K562 (cell line): ENCODE results near the gene ABR. TPM values are rescaled to one million over a fixed set of nuclear protein-coding genes. Genes with fewer than 3 reads are reported as not detected.

Experiments used
- ATAC-seq: fragments of 200-7000 bp; cut with Tn5 transposase; 3 replicates; pipeline ENCODE4 v1.9.1; 2020; ENCODE audit warnings: moderate library complexity
- BruUV-seq: library from RNA; stranded (reverse); fragments of 400-500 nt; replicated peaks from 2 replicates; lab custom pipeline; 2021; lab: Mats Ljungman, UMichigan
- CTCF ChIA-PET: fragments of 300-600 bp; formaldehyde crosslinking; extraction: SDS; loops from one replicate; lab custom pipeline; 2021; ENCODE audit warnings: low intra/inter-chr PET ratio; lab: Yijun Ruan, JAX
- POLR2A ChIA-PET: fragments of 300-600, 350-650 bp; sonication (Branson Sonifier 250); formaldehyde crosslinking; extraction: SDS; loops from one replicate; lab custom pipeline; 2021; ENCODE audit warnings: antibody characterized with exemption, inconsistent platforms; lab: Yijun Ruan, JAX
- DNase-seq, 4 experiments: peaks; one replicate each; pipeline versions ENCODE4 v3.0.0 to v3.0.0-alpha.2; 2011 to 2018; ENCODE audit warnings: low spot score in 3 of 4, mixed read lengths in 3 of 4; ENCODE audit errors: extremely low read depth in 1 of 4
- FAIRE-seq: peaks from 2 replicates; lab custom pipeline; 2011; peaks lifted over from hg19 to GRCh38; lab: Jason Lieb, UNC
- H2AFZ ChIP-seq: 2 replicates; pipeline ENCODE4 v1.6.0; 2011; ENCODE audit warnings: low read depth, low read length, control low read depth, inconsistent platforms
- H3K27ac ChIP-seq: fragments of 200-600 bp; 3 replicates; pipeline ENCODE4 v1.8.0; 2011; ENCODE audit warnings: low read depth, mild to moderate bottlenecking, control low read depth, inconsistent platforms, low read length, moderate library complexity, mixed read lengths; ENCODE audit errors: extremely low read depth
- H3K27me3 ChIP-seq, 2 experiments: fragments of 300-600 bp in 1 of 2; 2 replicates in 1 of 2; 3 replicates in 1 of 2; pipeline versions ENCODE4 v1.6.0 to v1.8.0; 2011; ENCODE audit warnings: inconsistent platforms in 2 of 2, low read length in 2 of 2, mild to moderate bottlenecking in 1 of 2, mixed read lengths in 1 of 2, moderate library complexity in 1 of 2; ENCODE audit not compliant: control insufficient read depth in 2 of 2, insufficient read depth in 2 of 2
- H3K36me3 ChIP-seq: fragments of 300-600 bp; 3 replicates; pipeline ENCODE4 v1.8.0; 2011; ENCODE audit warnings: mild to moderate bottlenecking, low read length, inconsistent platforms; ENCODE audit not compliant: control insufficient read depth, insufficient read depth
- H3K4me1 ChIP-seq, 2 experiments: fragments of 200-600 bp in 1 of 2; replicated peaks in 1 of 2; 2 replicates in 1 of 2; 3 replicates in 1 of 2; pipeline versions ENCODE4 v1.5.1 to v1.8.0; 2011; ENCODE audit warnings: inconsistent platforms in 2 of 2, low read length in 2 of 2, mild to moderate bottlenecking in 1 of 2, mixed read lengths in 1 of 2, moderate library complexity in 1 of 2; ENCODE audit not compliant: control insufficient read depth in 2 of 2, insufficient read depth in 2 of 2
- H3K4me2 ChIP-seq: 2 replicates; pipeline ENCODE4 v1.6.1; 2011; ENCODE audit warnings: low read length, control low read depth, inconsistent platforms, mixed read lengths; ENCODE audit not compliant: insufficient read depth
- H3K4me3 ChIP-seq: fragments of 200-600 bp; sonication (generic), shearing (Covaris generic); 2 replicates; pipeline ENCODE4 v1.5.1; 2016; ENCODE audit warnings: control low read depth, inconsistent platforms
- H3K79me2 ChIP-seq: fragments of 200-600 bp; 3 replicates; pipeline ENCODE4 v1.8.0; 2011; ENCODE audit warnings: low read length, inconsistent platforms; ENCODE audit not compliant: control insufficient read depth, insufficient read depth
- H3K9ac ChIP-seq, 2 experiments: 2 replicates each; pipeline versions ENCODE4 v1.6.0 to v1.6.1; 2011; ENCODE audit warnings: low read depth in 2 of 2, low read length in 2 of 2, control low read depth in 1 of 2, inconsistent platforms in 1 of 2, mild to moderate bottlenecking in 1 of 2, mixed read lengths in 1 of 2; ENCODE audit not compliant: insufficient read depth in 1 of 2
- H3K9me1 ChIP-seq: one replicate; pipeline ENCODE4 v1.6.0; 2011; ENCODE audit warnings: inconsistent platforms, mild to moderate bottlenecking, low read length, moderate library complexity; ENCODE audit not compliant: control insufficient read depth, insufficient read depth
- H3K9me3 ChIP-seq: replicated peaks from 2 replicates; pipeline ENCODE4 v1.5.1; 2011; ENCODE audit warnings: low read depth, low read length, inconsistent platforms; ENCODE audit not compliant: control insufficient read depth, insufficient read depth
- H4K20me1 ChIP-seq: replicated peaks from 2 replicates; pipeline ENCODE4 v1.6.1; 2011; ENCODE audit warnings: low read length, inconsistent platforms, mixed read lengths; ENCODE audit not compliant: control insufficient read depth, insufficient read depth
- DPF2 ChIP-seq: fragments of 450-650 bp; IDR thresholded peaks from 2 replicates; pipeline ENCODE4 v1.6.1; 2016
- MAFF ChIP-seq: IDR thresholded peaks from 2 replicates; pipeline ENCODE4 v1.6.1; 2012; ENCODE audit warnings: low read length, improper control_type of control experiment
- NRF1 ChIP-seq, 2 experiments: fragments of 450-650 bp; IDR thresholded peaks in 1 of 2; conservative IDR thresholded peaks in 1 of 2; 2 replicates each; pipeline ENCODE4 v1.6.1; 2014; ENCODE audit warnings: mild to moderate bottlenecking in 2 of 2
- PTTG1 ChIP-seq: fragments of 450-650 bp; IDR thresholded peaks from 2 replicates; pipeline ENCODE4 v1.6.1; 2016; ENCODE audit warnings: low read depth, mild to moderate bottlenecking, missing genetic modification characterization, missing compliant biosample characterization
- RAD21 ChIP-seq, 2 experiments: fragments of 250-450 bp in 1 of 2; fragments of 450-650 bp in 1 of 2; sonication (Bioruptor Pico) in 1 of 2; formaldehyde crosslinking in 1 of 2; IDR thresholded peaks in 1 of 2; conservative IDR thresholded peaks in 1 of 2; 2 replicates each; pipeline versions ENCODE4 v1.4.0 to v1.8.0; 2020 to 2022; ENCODE audit warnings: mild to moderate bottlenecking in 2 of 2, moderate library complexity in 1 of 2
- SMAD3 ChIP-seq: fragments of 450-650 bp; formaldehyde crosslinking; conservative IDR thresholded peaks from 2 replicates; pipeline ENCODE4 v1.4.0; 2020; ENCODE audit warnings: mild to moderate bottlenecking
- TAF7 ChIP-seq: fragments of 450-650 bp; IDR thresholded peaks from 2 replicates; pipeline ENCODE4 v1.6.1; 2016; ENCODE audit warnings: missing genetic modification characterization, missing compliant biosample characterization
- ZNF589 ChIP-seq: fragments of 200-800 bp; sonication (Bioruptor generic); IDR thresholded peaks from 2 replicates; pipeline ENCODE4 v1.6.1; 2016; ENCODE audit warnings: low read depth, missing genetic modification characterization, missing compliant biosample characterization
- WGBS: fragments of 100-300 bp; shearing (Covaris generic); methylation state at CpG from one replicate; pipeline ENCODE4 v1.1.6; 2016; ENCODE audit warnings: low coverage, mixed read lengths; ENCODE audit not compliant: insufficient coverage; ENCODE audit errors: missing lambda C conversion rate; 5-methylcytosine and 5-hydroxymethylcytosine counted together
- in situ Hi-C: fragments of 300-500 bp; cut with MboI; formaldehyde crosslinking; loops from 4 replicates; pipeline ENCODE4 v1.15.0; 2018; ENCODE audit warnings: inconsistent platforms, mixed read lengths
- intact Hi-C: fragments of 100-400 bp; cut with micrococcal nuclease; formaldehyde crosslinking; loops from 2 replicates; pipeline ENCODE4 v1.14.2; 2022
- polyA plus RNA-seq, 8 experiments: library from polyadenylated mRNA; depleted of rRNA in 4 of 8; stranded (reverse) in 5 of 8; unstranded in 3 of 8; fragments of >200 nt; fragmentation: Nextera tagmentation in 2 of 8; fragmentation: Illumina TruSeq in 1 of 8; extraction: Ambion mirVana in 2 of 8; extraction: Trizol in 1 of 8; gene quantifications; 2 replicates each; pipeline versions ENCODE4 v1.2.1 to v1.2.3, GENCODE V29; 2011 to 2014; ENCODE audit warnings: inconsistent platforms in 1 of 8, missing spikeins in 1 of 8
- total RNA-seq, 7 experiments: library from RNA; depleted of rRNA in 6 of 7; stranded (reverse); fragments of >200 nt in 6 of 7; fragmentation: Illumina TruSeq in 2 of 7; extraction: Trizol in 2 of 7; gene quantifications; 2 replicates each; pipeline versions ENCODE4 v1.2.1 to v1.2.3, GENCODE V29; 2011 to 2021; ENCODE audit warnings: low replicate concordance in 1 of 7
- TF ChIP-seq, protein P1 (sequence below): fragments of 250-450 bp; sonication (Bioruptor Pico); IDR thresholded peaks from 2 replicates; pipeline ENCODE4 v1.4.0; 2020; ENCODE audit warnings: mild to moderate bottlenecking, moderate library complexity
- TF ChIP-seq, protein P2 (sequence below): sonication (generic); formaldehyde crosslinking; IDR thresholded peaks from 2 replicates; pipeline ENCODE4 v1.9.0; 2022; ENCODE audit warnings: mild to moderate bottlenecking, missing genetic modification reagents
- TF ChIP-seq, protein P3 (sequence below): fragments of 200-400 bp; formaldehyde crosslinking; IDR thresholded peaks from 2 replicates; pipeline ENCODE4 v1.6.1; 2017; ENCODE audit warnings: mild to moderate bottlenecking, low read depth, low read length, moderate library complexity

ABR gene
- total and polyA plus RNA-seq, 9 of the 15 experiments (the other 6 are each of a cell fraction or from before 2014, with no cell fraction given): 0.07 to 1.6 (median 0.37) TPM; not detected in 1

DNA sequence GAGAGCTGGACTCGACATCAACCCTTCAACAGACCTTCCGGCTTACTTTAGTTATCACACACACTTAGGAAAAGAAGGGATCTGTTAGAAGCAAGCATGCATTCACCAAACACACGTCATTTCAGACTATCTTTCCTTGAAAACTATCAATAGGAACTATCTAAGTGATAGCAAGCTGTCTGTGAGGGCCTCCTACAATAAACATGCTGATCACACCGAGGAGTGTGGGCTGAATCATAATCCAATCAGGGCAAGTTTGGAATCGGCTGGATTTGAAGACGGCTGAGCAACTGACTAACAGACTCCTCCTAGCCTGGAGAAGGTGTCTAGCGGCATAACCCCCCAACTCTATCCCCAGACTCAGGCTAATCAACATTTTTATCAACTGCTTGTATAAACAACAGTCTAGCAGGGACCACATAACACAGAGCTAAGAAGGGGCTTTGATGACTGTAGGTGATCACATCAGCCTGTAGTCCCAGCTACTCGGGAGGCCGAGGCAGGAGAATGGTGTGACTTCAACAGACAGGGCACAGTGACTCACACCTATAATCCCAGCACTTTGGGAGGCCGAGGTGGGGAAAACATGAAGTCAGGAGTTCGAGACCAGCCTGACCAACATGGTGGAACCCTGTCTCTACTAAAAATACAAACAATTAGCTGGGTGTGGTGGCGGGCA is 214.3 kb downstream of the ABR start (continued):
- no peak for TF ChIP-seq SMAD3 (CRISPR knock-in tag)
- TF ChIP-seq, protein P1, sequence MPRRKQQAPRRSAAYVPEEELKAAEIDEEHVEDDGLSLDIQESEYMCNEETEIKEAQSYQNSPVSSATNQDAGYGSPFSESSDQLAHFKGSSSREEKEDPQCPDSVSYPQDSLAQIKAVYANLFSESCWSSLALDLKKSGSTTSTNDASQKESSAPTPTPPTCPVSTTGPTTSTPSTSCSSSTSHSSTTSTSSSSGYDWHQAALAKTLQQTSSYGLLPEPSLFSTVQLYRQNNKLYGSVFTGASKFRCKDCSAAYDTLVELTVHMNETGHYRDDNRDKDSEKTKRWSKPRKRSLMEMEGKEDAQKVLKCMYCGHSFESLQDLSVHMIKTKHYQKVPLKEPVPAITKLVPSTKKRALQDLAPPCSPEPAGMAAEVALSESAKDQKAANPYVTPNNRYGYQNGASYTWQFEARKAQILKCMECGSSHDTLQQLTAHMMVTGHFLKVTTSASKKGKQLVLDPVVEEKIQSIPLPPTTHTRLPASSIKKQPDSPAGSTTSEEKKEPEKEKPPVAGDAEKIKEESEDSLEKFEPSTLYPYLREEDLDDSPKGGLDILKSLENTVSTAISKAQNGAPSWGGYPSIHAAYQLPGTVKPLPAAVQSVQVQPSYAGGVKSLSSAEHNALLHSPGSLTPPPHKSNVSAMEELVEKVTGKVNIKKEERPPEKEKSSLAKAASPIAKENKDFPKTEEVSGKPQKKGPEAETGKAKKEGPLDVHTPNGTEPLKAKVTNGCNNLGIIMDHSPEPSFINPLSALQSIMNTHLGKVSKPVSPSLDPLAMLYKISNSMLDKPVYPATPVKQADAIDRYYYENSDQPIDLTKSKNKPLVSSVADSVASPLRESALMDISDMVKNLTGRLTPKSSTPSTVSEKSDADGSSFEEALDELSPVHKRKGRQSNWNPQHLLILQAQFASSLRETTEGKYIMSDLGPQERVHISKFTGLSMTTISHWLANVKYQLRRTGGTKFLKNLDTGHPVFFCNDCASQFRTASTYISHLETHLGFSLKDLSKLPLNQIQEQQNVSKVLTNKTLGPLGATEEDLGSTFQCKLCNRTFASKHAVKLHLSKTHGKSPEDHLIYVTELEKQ (CRISPR knock-in tag): no peak
- TF ChIP-seq PTTG1 (tag): no peak
- TF ChIP-seq, all 486 proteins: peak for 0

DNA sequence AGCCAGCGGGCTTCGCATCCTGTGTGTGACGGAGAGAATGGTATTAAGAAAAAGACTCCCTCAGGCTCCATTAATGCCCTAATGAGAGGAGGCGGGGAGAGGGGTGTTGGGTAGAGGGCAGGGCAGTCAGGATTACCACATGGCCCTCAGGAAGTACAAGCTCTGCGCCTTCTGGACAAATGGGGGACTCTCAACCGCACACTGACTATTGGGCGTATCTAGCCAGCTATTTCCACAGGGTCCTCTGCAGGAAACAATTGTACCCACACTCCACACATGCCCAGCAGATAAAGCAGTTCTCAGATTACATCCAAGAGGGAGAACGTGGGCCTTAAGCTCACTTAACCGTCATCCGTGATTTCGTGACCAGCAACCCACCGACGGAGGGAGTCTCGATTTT is 214.9 kb downstream of the ABR start:
- intact Hi-C loops (no loop called here), in situ Hi-C loops (no loop called here)
- ChIA-PET POLR2A (no interaction called here), CTCF (no interaction called here)
- FAIRE-seq (no peak), DNase-seq (no peak), ATAC-seq (no peak)
- 1% methylated on average over 14 of the region's 14 CpGs for WGBS
- peaks cover 12 to 33% of the 10 kb centered on the region in 2 experiments; a peak in 4 of 5 replicates for H3K27me3 ChIP-seq
- H3K4me2 ChIP-seq: no peak overlapping the region
- no peak overlapping the region for H3K4me3 ChIP-seq
- no peaks in the 10 kb centered on the region for H3K9me1 ChIP-seq
- H3K27ac ChIP-seq: no peak overlapping the region
- no peaks in the 10 kb centered on the region for H3K36me3 ChIP-seq
- H3K9ac ChIP-seq: no peak overlapping the region
- no peak overlapping the region for H2AFZ ChIP-seq
- no peaks in the 10 kb centered on the region; a peak in 1 of 5 replicates for H3K4me1 ChIP-seq
- H3K9me3 ChIP-seq: no peaks in the 10 kb centered on the region
- H4K20me1 ChIP-seq: 0 out of 2 replicates have a peak, but pooled peaks cover 4% of the 10 kb centered on the region
- no peaks in the 10 kb centered on the region for H3K79me2 ChIP-seq
- no TSS peak for BruUV-seq
- TF ChIP-seq, protein P2, sequence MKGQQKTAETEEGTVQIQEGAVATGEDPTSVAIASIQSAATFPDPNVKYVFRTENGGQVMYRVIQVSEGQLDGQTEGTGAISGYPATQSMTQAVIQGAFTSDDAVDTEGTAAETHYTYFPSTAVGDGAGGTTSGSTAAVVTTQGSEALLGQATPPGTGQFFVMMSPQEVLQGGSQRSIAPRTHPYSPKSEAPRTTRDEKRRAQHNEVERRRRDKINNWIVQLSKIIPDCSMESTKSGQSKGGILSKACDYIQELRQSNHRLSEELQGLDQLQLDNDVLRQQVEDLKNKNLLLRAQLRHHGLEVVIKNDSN: no peak
- no peak for TF ChIP-seq DPF2
- no peak for TF ChIP-seq MAFF
- no peak for TF ChIP-seq NRF1 (conservative IDR thresholded peaks at IDR 0.05 in 1 of 2, IDR thresholded peaks at IDR 0.05 in 1 of 2)
- TF ChIP-seq, protein P3, sequence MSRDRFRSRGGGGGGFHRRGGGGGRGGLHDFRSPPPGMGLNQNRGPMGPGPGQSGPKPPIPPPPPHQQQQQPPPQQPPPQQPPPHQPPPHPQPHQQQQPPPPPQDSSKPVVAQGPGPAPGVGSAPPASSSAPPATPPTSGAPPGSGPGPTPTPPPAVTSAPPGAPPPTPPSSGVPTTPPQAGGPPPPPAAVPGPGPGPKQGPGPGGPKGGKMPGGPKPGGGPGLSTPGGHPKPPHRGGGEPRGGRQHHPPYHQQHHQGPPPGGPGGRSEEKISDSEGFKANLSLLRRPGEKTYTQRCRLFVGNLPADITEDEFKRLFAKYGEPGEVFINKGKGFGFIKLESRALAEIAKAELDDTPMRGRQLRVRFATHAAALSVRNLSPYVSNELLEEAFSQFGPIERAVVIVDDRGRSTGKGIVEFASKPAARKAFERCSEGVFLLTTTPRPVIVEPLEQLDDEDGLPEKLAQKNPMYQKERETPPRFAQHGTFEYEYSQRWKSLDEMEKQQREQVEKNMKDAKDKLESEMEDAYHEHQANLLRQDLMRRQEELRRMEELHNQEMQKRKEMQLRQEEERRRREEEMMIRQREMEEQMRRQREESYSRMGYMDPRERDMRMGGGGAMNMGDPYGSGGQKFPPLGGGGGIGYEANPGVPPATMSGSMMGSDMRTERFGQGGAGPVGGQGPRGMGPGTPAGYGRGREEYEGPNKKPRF: no peak
- TF ChIP-seq ZNF589 (CRISPR knock-in tag): no peak
- TF ChIP-seq TAF7 (tag): no peak
- TF ChIP-seq RAD21 (CRISPR knock-in tag; conservative IDR thresholded peaks at IDR 0.05 in 1 of 2, IDR thresholded peaks at IDR 0.05 in 1 of 2): no peak
